Naive B cell (primary cell): ENCODE data around the gene MYH1. TPM values are rescaled to one million over a fixed set of nuclear protein-coding genes. Genes with fewer than 3 reads are reported as not detected.
"Not testable (repeated sequence)": the region's sequence is repeated elsewhere in the genome, so short reads cannot be mapped to it uniquely, and the experiment has no call there.

ENCODE experiments used
- ATAC-seq, 2 donors: fragments of 150-1000 bp; cut with Tn5 transposase; 2 replicates each; pipeline ENCODE4 v1.10.0; 2021; ENCODE audit warnings: low read depth in 2 of 2, mild to moderate bottlenecking in 2 of 2, moderate library complexity in 2 of 2
- DNase-seq: peaks from one replicate; pipeline ENCODE4 v3.0.0; 2022
- H3K27ac Mint-ChIP-seq, 6 donors: one replicate each; pipeline ENCODE4 v1.8.0; 2020 to 2022; ENCODE audit warnings: mild to moderate bottlenecking in 6 of 6, mixed read lengths in 6 of 6, moderate library complexity in 5 of 6, inconsistent platforms in 2 of 6
- H3K27me3 Mint-ChIP-seq, 3 donors: one replicate each; pipeline ENCODE4 v1.8.0; 2021 to 2022; ENCODE audit warnings: mixed read lengths in 3 of 3, mild to moderate bottlenecking in 1 of 3
- H3K36me3 Mint-ChIP-seq, 2 donors: one replicate each; pipeline ENCODE4 v1.8.0; 2020 to 2022; ENCODE audit warnings: mixed read lengths in 2 of 2, inconsistent platforms in 1 of 2, mild to moderate bottlenecking in 1 of 2
- H3K4me1 Mint-ChIP-seq, 3 donors: one replicate each; pipeline ENCODE4 v1.8.0; 2020 to 2022; ENCODE audit warnings: mixed read lengths in 3 of 3, inconsistent platforms in 1 of 3, mild to moderate bottlenecking in 1 of 3, moderate library complexity in 1 of 3
- H3K4me3 Mint-ChIP-seq, 8 donors: one replicate each; pipeline ENCODE4 v1.8.0; 2020 to 2022; ENCODE audit warnings: mild to moderate bottlenecking in 8 of 8, mixed read lengths in 8 of 8, moderate library complexity in 8 of 8, inconsistent platforms in 2 of 8
- H3K9me3 Mint-ChIP-seq, 7 donors: one replicate each; pipeline ENCODE4 v1.8.0; 2020 to 2022; ENCODE audit warnings: mixed read lengths in 7 of 7, mild to moderate bottlenecking in 5 of 7, inconsistent platforms in 2 of 7, moderate library complexity in 1 of 7
- polyA plus RNA-seq, 6 donors: library from polyadenylated mRNA; unstranded; fragments of 300-500 nt; fragmentation: Illumina TruSeq; gene quantifications; one replicate each; pipeline ENCODE4 v1.2.3, GENCODE V29; 2021; ENCODE audit warnings: low read depth in 6 of 6

Gene MYH1
- polyA plus RNA-seq = not detected

DNA sequence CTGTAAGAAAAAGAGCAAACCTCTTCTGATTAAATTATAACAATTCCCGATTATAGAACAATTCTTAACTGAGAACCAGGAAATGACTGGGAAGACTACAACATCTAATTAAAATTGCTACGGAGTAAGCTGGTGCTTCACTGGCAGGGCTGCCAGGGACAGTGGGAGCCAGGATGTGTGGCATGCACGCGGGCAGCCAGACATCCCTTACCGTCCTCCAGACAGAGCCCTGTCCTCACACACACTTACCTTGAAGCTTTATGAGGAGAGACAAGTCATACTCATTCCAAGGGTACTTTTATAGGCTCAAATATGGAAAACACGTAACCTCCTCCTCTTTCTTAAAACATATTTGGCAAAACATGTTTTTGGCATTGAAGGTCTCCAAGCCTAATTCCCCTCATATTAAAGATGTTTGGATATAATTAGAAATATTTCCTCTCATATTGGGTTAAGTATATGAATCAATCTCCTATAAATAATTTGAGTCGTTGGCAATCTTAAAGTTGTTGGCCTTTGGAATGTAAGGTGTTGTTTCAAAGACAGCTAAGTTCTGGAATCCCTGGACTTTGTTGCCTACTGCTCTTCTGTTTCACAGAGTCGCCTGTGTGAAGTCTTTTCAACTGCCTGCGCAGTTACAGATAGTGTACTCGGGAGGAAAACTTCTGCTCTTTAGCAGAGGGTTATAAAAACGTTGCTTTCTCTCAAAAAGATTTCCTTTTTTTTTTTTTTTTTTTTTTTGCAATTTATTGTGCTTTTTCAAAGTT is at the start of gene MYH1:
Gene MYH1, minus strand, starts transcription at position 272 of the 767 bp plus-strand sequence. CDS start 1,900 bp downstream, outside the sequence.
- ATAC-seq (no peak), DNase-seq (no peak)
- no peaks in the 10 kb centered on the region for H3K4me1 Mint-ChIP-seq
- H3K9me3 Mint-ChIP-seq = peaks cover 2 to 7% (median 3%) of the 10 kb centered on the region in 7 donors
- H3K27ac Mint-ChIP-seq = no peak within 1 kb of the TSS
- no peak within 1 kb of the TSS for H3K4me3 Mint-ChIP-seq
- peaks cover 0 to 3% of the 10 kb centered on the region in 2 donors for H3K36me3 Mint-ChIP-seq
- peaks cover 8 to 16% (median 9%) of the 10 kb centered on the region in 3 donors for H3K27me3 Mint-ChIP-seq

DNA sequence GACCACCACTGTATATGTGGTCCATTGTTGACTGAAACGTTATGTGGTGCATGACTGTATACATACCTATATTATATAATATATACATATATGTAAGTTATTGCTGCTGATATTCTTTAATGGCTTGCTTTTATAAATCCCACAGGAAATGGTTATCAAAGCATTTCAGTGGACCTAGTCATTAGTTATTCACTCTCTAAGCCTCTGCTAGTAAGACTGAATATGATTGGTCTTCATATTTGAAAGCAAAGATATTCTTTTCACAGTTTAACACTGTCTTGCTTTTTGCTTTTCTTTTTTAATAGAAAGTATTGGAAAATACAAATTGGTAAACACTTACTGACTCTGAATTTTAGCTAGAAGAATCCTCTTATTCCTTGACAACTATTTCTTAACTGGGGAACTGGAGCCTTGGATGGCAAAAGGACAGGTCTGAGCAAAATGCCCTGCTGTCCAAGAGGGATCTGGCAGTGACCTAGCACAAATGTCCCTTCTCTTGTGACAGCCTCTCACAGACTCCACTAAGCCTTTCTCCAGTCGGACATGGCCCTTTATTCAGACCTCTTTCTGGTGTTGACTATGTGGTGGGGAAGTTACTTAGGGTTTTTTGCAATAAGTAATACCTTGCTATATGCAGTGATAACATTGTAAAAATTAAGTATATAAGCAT is 45.8 kb upstream of the MYH1 start:
- H3K4me3 Mint-ChIP-seq = no peak overlapping the region
- H3K9me3 Mint-ChIP-seq = peaks cover 0 to 7% (median 0%) of the 10 kb centered on the region in 7 donors
- no peak for ATAC-seq
- peaks cover 15 to 22% (median 17%) of the 10 kb centered on the region in 3 donors for H3K27me3 Mint-ChIP-seq
- no peak overlapping the region for H3K27ac Mint-ChIP-seq
- no peak for DNase-seq
- no peaks in the 10 kb centered on the region for H3K36me3 Mint-ChIP-seq
- H3K4me1 Mint-ChIP-seq = no peaks in the 10 kb centered on the region

DNA sequence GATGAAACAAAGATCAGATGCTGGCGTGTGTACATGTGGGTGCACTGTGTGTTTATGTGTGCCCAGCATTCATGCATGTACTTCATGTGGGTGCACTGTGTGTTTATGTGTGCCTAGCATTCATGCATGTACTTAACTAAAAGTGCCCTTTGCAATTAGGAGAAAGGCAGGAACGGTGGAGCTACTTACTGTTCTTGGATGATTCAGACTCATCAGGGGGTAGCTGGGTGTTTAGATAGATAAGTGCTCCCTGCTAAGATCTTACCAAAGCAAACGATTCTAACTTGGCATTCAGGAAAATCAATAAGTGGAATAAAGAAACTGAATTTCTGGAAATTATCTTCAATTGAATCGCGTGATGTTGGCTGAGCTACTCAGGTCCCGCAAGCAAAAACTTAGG is 39.7 kb upstream of the MYH1 start:
- DNase-seq (no peak), ATAC-seq (no peak)
- Mint-ChIP-seq H3K36me3 (no peaks in the 10 kb centered on the region), H3K27me3 (peaks cover 0 to 10% (median 9%) of the 10 kb centered on the region in 3 donors), H3K4me1 (no peaks in the 10 kb centered on the region), H3K9me3 (peaks cover 0 to 7% (median 0%) of the 10 kb centered on the region in 7 donors), H3K27ac (no peak overlapping the region), H3K4me3 (no peak overlapping the region)

DNA sequence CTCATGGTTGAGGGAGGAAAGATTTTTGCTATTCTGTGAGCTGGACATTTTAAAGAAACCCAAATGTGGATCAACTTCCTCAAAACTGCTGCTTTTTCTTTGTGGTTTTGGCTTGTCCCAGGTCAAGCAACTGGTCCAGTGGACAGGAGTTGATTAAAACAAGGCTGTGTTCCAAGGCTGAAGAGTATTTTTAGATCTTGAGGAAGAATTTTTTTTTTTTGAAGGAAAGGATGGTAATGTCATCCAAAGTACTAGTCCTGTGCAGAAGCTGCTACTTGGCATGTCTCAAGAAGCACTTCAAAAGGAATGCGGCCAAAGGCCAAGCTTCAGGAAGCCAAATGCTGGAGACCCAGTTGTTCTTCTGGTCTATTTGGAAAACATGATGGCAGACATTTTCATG is 39.1 kb upstream of the MYH1 start:
- Mint-ChIP-seq H3K4me3 (no peak overlapping the region), H3K27me3 (peaks cover 0 to 10% (median 9%) of the 10 kb centered on the region in 3 donors), H3K9me3 (peaks cover 0 to 5% (median 0%) of the 10 kb centered on the region in 7 donors), H3K4me1 (no peaks in the 10 kb centered on the region), H3K36me3 (no peaks in the 10 kb centered on the region), H3K27ac (no peak overlapping the region)
- no peak for DNase-seq
- no peak for ATAC-seq

DNA sequence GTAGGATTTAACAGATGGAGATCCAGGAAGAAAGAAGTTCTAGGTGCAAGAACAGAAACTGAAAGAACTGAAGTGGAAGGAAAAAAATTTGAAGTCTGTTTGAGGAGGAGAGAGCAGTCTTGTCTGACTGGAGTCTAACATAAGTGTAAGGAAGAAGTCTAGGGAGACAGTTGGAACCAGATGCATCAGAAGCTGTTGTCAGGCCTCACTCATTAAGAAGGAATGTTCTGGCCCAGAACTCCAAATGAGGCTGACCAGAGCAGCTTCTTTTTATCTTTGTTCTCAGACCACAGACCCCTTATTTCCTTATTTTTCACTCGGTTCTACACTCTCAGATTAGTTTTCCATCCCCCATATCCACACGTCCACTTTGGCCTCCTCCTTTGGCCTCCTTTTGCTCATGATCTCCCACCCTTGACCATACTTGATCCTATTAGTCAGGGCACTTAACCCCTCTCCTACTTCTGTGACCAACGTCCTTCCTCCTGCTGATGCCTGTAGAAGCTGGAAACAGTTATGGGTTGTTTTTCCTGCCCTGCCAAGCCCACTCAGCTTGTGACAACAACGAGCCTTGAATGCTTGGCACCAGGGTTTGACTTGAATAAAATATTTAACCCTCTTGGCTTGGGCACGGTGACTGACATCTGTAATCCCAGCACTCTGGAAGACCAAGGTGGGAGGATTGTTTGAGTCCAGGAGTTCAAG is 38.1 kb upstream of the MYH1 start:
- no peaks in the 10 kb centered on the region for H3K36me3 Mint-ChIP-seq
- H3K27ac Mint-ChIP-seq = no peak overlapping the region
- no peaks in the 10 kb centered on the region for H3K4me1 Mint-ChIP-seq
- no peak for ATAC-seq
- H3K4me3 Mint-ChIP-seq = peak overlapping the region in 1 of 8 donors; percentile 75
- peaks cover 0 to 10% (median 9%) of the 10 kb centered on the region in 3 donors for H3K27me3 Mint-ChIP-seq
- no peaks in the 10 kb centered on the region for H3K9me3 Mint-ChIP-seq
- no peak for DNase-seq

DNA sequence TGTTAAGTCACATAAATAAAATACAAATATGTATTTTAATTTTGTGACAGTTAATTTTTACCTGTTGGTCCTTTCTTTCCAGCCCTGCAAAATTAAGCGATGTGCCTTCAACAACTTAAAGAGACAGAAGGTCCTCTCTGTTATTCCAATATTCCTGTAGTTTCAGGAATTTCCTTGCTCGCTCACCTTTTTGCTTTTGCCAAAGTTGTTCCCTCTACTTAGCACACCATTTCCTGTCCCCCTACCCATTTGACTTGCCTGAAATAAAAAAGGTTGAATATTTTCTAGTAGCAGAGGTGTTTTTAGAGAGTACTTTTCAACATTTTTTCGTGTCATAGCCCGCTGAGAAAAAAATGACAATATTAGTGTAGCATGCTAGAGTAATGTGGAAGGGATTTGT is 31.7 kb upstream of the MYH1 start:
- DNase-seq (no peak), ATAC-seq (no peak)
- no peaks in the 10 kb centered on the region for H3K4me1 Mint-ChIP-seq
- H3K27me3 Mint-ChIP-seq = peaks cover 20 to 27% (median 22%) of the 10 kb centered on the region in 3 donors
- H3K4me3 Mint-ChIP-seq = no peak overlapping the region
- H3K36me3 Mint-ChIP-seq = no peaks in the 10 kb centered on the region
- H3K27ac Mint-ChIP-seq = no peak overlapping the region
- H3K9me3 Mint-ChIP-seq = peaks cover 0 to 4% (median 0%) of the 10 kb centered on the region in 7 donors

DNA sequence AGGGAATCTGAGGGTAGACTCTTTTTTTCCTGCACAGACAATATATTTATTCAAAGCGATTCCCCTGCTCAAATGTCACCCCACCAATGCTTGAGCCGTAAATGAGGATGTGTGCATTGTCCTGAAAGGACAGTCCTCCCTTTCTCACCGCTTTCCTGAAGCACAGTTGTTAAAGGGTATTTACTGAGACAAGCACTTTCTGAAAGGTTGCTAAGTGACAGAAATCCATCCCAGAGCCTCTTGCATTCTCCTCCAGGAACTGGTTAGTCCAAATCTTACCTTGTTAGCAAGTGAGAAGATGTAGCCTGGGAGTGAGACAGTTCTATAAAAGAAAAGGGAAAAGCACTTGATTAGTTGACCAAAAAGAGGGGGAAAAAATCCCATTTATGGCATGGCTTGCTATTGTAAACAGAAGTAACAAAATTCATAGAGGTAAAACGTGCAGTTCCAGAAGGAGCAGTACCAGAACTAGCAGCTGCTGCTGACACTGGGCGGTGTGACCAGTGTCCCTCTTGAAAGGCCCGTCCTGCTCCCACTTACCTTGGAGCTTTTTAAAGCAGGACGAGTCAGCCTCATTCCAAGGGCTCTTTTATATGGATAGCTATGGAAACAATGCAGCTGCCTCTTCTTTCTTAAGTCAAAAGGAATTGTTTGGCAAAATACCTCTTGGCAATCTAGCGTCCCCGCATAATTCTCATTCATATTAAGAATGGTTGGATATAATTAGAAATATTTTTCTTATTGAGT is 30.9 kb upstream of the MYH1 start, which contains the start of gene MYH2:
Gene MYH2, minus strand, starts transcription at position 563 of the 747 bp plus-strand sequence. CDS start 1,738 bp downstream, outside the sequence.
- no peak within 1 kb of the TSS for H3K27ac Mint-ChIP-seq
- ATAC-seq (no peak), DNase-seq (no peak)
- peaks cover 22 to 26% (median 24%) of the 10 kb centered on the region in 3 donors for H3K27me3 Mint-ChIP-seq
- no peaks in the 10 kb centered on the region for H3K4me1 Mint-ChIP-seq
- peaks cover 0 to 4% (median 0%) of the 10 kb centered on the region in 7 donors for H3K9me3 Mint-ChIP-seq
- H3K36me3 Mint-ChIP-seq = no peaks in the 10 kb centered on the region
- no peak within 1 kb of the TSS for H3K4me3 Mint-ChIP-seq

DNA sequence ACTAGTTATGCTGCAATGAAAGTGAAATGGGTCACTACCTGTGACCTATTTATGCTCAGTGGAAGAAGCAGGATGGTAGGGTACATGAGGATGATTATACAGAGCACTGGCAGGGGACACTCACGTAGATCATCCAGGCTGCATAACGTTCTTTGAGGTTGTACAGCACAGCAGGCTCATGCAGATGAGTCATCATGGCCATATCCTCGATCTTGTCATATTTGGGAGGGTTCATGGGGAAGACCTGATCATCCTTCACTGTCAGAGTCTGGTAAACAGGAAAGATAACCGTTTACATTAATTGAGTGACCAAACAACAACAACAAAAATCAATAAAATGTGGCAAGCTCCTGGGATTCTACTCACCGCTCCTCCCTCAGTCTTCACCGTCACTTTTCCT is 29.0 kb upstream of the MYH1 start:
- no peak overlapping the region for H3K4me3 Mint-ChIP-seq
- DNase-seq = no peak
- H3K9me3 Mint-ChIP-seq = peaks cover 0 to 8% (median 3%) of the 10 kb centered on the region in 7 donors
- H3K36me3 Mint-ChIP-seq = no peaks in the 10 kb centered on the region
- peaks cover 22 to 24% (median 23%) of the 10 kb centered on the region in 3 donors for H3K27me3 Mint-ChIP-seq
- no peak overlapping the region for H3K27ac Mint-ChIP-seq
- no peak for ATAC-seq
- no peaks in the 10 kb centered on the region for H3K4me1 Mint-ChIP-seq

DNA sequence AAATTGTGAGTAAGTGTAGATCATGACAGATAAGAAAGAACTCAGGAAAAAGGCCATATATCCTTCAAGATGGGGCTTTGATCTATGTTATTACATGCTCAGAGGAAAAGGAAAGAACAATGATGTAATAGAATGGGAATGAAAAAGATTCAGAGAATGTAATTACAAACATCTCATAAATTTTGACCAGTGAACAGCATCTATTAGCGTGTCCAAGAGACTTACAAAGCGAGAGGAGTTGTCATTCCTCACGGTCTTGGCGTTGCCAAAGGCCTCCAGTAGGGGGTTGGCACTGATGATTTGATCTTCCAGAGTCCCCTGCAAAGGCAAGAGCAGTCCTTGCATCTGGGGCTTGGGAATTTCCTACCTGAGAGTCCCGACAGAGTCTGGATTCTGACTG is 25.1 kb upstream of the MYH1 start:
- not testable (repeated sequence) for ATAC-seq, H3K27ac Mint-ChIP-seq, H3K4me3 Mint-ChIP-seq, H3K4me1 Mint-ChIP-seq, H3K36me3 Mint-ChIP-seq, DNase-seq
- Mint-ChIP-seq H3K9me3 (peaks cover 0 to 38% (median 23%) of the 10 kb centered on the region in 7 donors), H3K27me3 (peaks cover 6 to 16% (median 16%) of the 10 kb centered on the region in 3 donors)

DNA sequence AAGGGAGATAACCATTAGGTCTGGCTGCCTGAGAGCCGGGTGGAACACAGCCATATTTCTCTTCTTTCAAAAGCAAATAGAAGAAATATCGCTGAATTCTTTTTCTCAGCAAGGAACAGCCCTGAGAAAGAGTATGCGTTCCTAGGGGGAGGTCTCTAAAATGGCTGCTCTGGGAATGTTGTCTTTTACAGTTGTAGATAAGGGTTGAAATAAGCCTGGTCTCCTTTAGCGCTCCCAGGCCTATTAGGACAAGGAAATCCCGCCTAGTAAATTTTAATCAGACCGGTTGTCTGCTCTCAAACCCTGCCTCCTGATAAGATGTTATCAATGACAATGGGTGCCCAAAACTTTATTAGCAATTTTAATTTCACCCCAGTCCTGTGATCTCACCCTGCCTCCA is 22.8 kb upstream of the MYH1 start:
- H3K36me3 Mint-ChIP-seq, H3K27ac Mint-ChIP-seq: not testable (repeated sequence)

DNA sequence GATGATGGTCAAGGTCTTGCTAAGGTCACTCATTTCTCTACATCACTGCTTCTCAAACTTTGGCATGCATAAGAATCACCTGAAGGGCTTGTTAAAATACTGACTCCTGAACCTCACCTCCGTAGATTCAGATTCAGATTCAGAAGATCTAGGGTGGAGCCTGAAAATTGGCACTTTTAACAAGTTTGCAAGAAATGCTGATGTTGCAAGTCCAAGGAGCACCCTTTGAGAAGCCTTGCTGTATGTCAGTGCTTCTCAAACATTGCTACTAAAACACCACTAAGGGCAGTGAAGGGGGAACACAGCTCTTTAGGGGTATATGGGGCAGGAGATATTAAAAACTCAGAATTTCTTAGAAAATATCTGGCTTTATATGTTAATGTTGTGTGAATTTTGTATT is 13.7 kb upstream of the MYH1 start:
- Mint-ChIP-seq H3K4me3 (no peak overlapping the region), H3K36me3 (no peaks in the 10 kb centered on the region), H3K4me1 (no peaks in the 10 kb centered on the region), H3K27me3 (peaks cover 13 to 29% (median 21%) of the 10 kb centered on the region in 3 donors), H3K27ac (no peak overlapping the region), H3K9me3 (peaks cover 0 to 4% (median 0%) of the 10 kb centered on the region in 7 donors)
- DNase-seq (no peak), ATAC-seq (no peak)

More for the DNA sequence above, 22.8 kb upstream of the MYH1 start:
- not testable (repeated sequence) for H3K27me3 Mint-ChIP-seq, H3K4me3 Mint-ChIP-seq, H3K4me1 Mint-ChIP-seq, DNase-seq, ATAC-seq
- H3K9me3 Mint-ChIP-seq = peaks cover 0 to 38% (median 20%) of the 10 kb centered on the region in 7 donors

DNA sequence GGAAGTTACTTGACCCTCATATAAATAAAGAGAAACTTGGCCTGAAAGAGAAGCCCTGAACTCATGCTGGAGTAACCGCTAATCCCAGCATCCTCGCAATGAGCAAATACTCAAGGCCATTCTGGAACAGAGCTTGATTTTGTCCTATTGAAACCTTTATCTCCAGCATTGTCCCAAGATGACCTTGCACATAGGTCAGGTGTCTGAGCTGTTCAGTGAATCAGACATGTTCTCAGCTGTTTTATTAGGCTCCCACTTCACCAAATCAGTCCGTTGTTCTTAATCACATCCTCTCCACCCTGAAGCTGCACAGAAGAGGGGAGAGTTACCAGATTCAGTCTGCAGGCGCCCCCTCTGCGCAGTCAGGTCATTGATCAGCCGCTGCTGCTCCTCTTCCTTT is 9.1 kb upstream of the MYH1 start:
- peak overlapping the region in 1 of 6 donors; percentile 65 for H3K27ac Mint-ChIP-seq
- peaks cover 11 to 19% (median 14%) of the 10 kb centered on the region in 3 donors for H3K27me3 Mint-ChIP-seq
- ATAC-seq = no peak
- no peaks in the 10 kb centered on the region for H3K4me1 Mint-ChIP-seq
- no peak overlapping the region for H3K4me3 Mint-ChIP-seq
- DNase-seq = no peak
- peaks cover 3 to 11% (median 6%) of the 10 kb centered on the region in 7 donors for H3K9me3 Mint-ChIP-seq
- peaks cover 0 to 6% of the 10 kb centered on the region in 2 donors for H3K36me3 Mint-ChIP-seq

DNA sequence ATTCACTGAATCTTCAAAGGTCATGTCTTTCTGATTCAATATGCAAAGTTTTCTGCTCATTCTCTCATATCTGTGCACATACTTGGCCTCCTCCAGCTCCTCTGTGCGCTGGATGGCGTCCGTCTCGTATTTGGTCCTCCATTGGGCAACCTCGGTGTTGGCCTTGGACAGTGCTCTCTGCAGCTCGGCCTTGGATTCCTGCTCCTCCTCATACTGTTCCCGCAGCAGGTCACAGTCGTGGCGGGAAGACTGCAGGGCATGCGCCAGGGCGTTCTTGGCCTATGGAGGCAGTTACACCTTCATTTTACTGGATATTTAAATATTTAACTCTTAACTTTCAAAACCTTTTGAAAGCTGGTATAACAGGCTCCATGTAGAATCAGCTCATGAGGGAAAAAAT is 8.2 kb upstream of the MYH1 start:
- H3K27me3 Mint-ChIP-seq = peaks cover 11 to 14% (median 14%) of the 10 kb centered on the region in 3 donors
- H3K4me1 Mint-ChIP-seq = no peaks in the 10 kb centered on the region
- no peak overlapping the region for H3K4me3 Mint-ChIP-seq
- H3K27ac Mint-ChIP-seq = no peak overlapping the region
- H3K9me3 Mint-ChIP-seq = peaks cover 3 to 11% (median 4%) of the 10 kb centered on the region in 7 donors
- no peak for DNase-seq
- H3K36me3 Mint-ChIP-seq = peaks cover 0 to 6% of the 10 kb centered on the region in 2 donors
- no peak for ATAC-seq
